GM21529 (cell line): ENCODE measurements around the gene WNK1.
"Not testable (repeated sequence)": the region's sequence is repeated elsewhere in the genome, so short reads cannot be mapped to it uniquely, and the experiment has no call there.

ENCODE experiments used
- ATAC-seq: cut with Tn5 transposase; IDR thresholded peaks from one replicate; pipeline ENCODE4 v1.9.1; 2021; ENCODE audit not compliant: unreplicated experiment

Gene WNK1

GRCh38 chr12:751999-752694 lies at the start of gene WNK1:
Gene WNK1, plus strand, starts transcription at chr12:752579. Its CDS starts 987 bp downstream, at chr12:753566.
- ATAC-seq, result peak; percentile 53

GRCh38 chr12:704516-705242 lies 47.7 kb upstream of the WNK1 start:
- no peak for ATAC-seq

- not testable (repeated sequence) for ATAC-seq
Measured at GRCh38 chr12:708084-708483, 44.3 kb upstream of the WNK1 start.

- no peak for ATAC-seq
Measured at GRCh38 chr12:709455-710020, 42.8 kb upstream of the WNK1 start.

- no peak for ATAC-seq
Measured at GRCh38 chr12:712172-712863, 40.1 kb upstream of the WNK1 start.

GRCh38 chr12:713281-713875 lies 39.0 kb upstream of the WNK1 start:
- no peak for ATAC-seq

GRCh38 chr12:716506-716905 lies 35.9 kb upstream of the WNK1 start:
- no peak for ATAC-seq

GRCh38 chr12:718756-719102 lies 33.6 kb upstream of the WNK1 start:
- no peak for ATAC-seq

GRCh38 chr12:720231-720941 lies 32.0 kb upstream of the WNK1 start:
- ATAC-seq, result no peak

GRCh38 chr12:724194-724855 lies 28.1 kb upstream of the WNK1 start:
- no peak for ATAC-seq

GRCh38 chr12:725076-725475 lies 27.3 kb upstream of the WNK1 start:
- no peak for ATAC-seq

- ATAC-seq, result no peak
Measured at GRCh38 chr12:726281-727140, 25.9 kb upstream of the WNK1 start.

- ATAC-seq, result no peak
Measured at GRCh38 chr12:727321-727720, 25.1 kb upstream of the WNK1 start.

- ATAC-seq, result no peak
Measured at GRCh38 chr12:728781-729180, 23.6 kb upstream of the WNK1 start.

- no peak for ATAC-seq
Measured at GRCh38 chr12:729221-729620, 23.2 kb upstream of the WNK1 start.

GRCh38 chr12:730550-730949 lies 21.8 kb upstream of the WNK1 start:
- no peak for ATAC-seq

GRCh38 chr12:737122-737739 lies 15.1 kb upstream of the WNK1 start:
- no peak for ATAC-seq

- no peak for ATAC-seq
Measured at GRCh38 chr12:738712-739111, 13.7 kb upstream of the WNK1 start.

- no peak for ATAC-seq
Measured at GRCh38 chr12:739349-739748, 13.0 kb upstream of the WNK1 start.
